Measurements from ENCODE around the gene MAD1L1.
A peak's percentile ranks its signal among the peaks of the same experiment; 100 is the strongest.

Gene MAD1L1

GRCh38 chr7:2084331-2084730 is 148.4 kb downstream of the MAD1L1 start:
- no peak for ATAC-seq
- TF ChIP-seq ZC3H10 (CRISPR knock-in tag; IDR thresholded peaks at IDR 0.05), result no peak
- no peak for TF ChIP-seq RARB (CRISPR knock-in tag; IDR thresholded peaks at IDR 0.05)
- TF ChIP-seq OSR1 (CRISPR knock-in tag; IDR thresholded peaks at IDR 0.05), result no peak
- no peak for TF ChIP-seq PATZ1 (CRISPR knock-in tag; IDR thresholded peaks at IDR 0.05; ENCODE audit: borderline replicate concordance)
- no peak for TF ChIP-seq TCF4 (CRISPR knock-in tag; IDR thresholded peaks at IDR 0.05; ENCODE audit: borderline replicate concordance)
- TF ChIP-seq GLIS3 (CRISPR knock-in tag; IDR thresholded peaks at IDR 0.05), result no peak
- TF ChIP-seq SNAI2 (CRISPR knock-in tag; IDR thresholded peaks at IDR 0.05), result no peak
- TF ChIP-seq ZFP3 (CRISPR knock-in tag; IDR thresholded peaks at IDR 0.05), result no peak
- no peak for TF ChIP-seq CSDC2 (CRISPR knock-in tag; IDR thresholded peaks at IDR 0.05)
- TF ChIP-seq ZNF70 (CRISPR knock-in tag; IDR thresholded peaks at IDR 0.05), result no peak
- TF ChIP-seq TSHZ2 (CRISPR knock-in tag; IDR thresholded peaks at IDR 0.05), result no peak
- TF ChIP-seq ISL1 (CRISPR knock-in tag; IDR thresholded peaks at IDR 0.05), result no peak
- no peak for TF ChIP-seq ARNTL (CRISPR knock-in tag; IDR thresholded peaks at IDR 0.05; ENCODE audit: borderline replicate concordance, low read depth)
- no peak for TF ChIP-seq CREB5 (CRISPR knock-in tag; IDR thresholded peaks at IDR 0.05; ENCODE audit: low read depth)
- no peak for TF ChIP-seq ZNF565 (CRISPR knock-in tag; conservative IDR thresholded peaks at IDR 0.05; ENCODE audit: low read depth)
- TF ChIP-seq ZFP30 (CRISPR knock-in tag; IDR thresholded peaks at IDR 0.05), result no peak
- TF ChIP-seq ESRRG (CRISPR knock-in tag; IDR thresholded peaks at IDR 0.05), result no peak
- TF ChIP-seq ZNF8 (CRISPR knock-in tag; IDR thresholded peaks at IDR 0.05), result no peak
- TF ChIP-seq POU6F1 (CRISPR knock-in tag; IDR thresholded peaks at IDR 0.05; ENCODE audit: borderline replicate concordance, low read depth), result no peak

GRCh38 chr7:2083362-2083761 is 149.4 kb downstream of the MAD1L1 start:
- ATAC-seq, result no peak
- TF ChIP-seq PPARA (CRISPR knock-in tag; IDR thresholded peaks at IDR 0.05; ENCODE audit: borderline replicate concordance), result no peak
- no peak for TF ChIP-seq ZFP30 (CRISPR knock-in tag; IDR thresholded peaks at IDR 0.05)
- TF ChIP-seq TCF4 (CRISPR knock-in tag; IDR thresholded peaks at IDR 0.05; ENCODE audit: borderline replicate concordance), result no peak
- TF ChIP-seq PATZ1 (CRISPR knock-in tag; IDR thresholded peaks at IDR 0.05; ENCODE audit: borderline replicate concordance), result no peak
- no peak for TF ChIP-seq ESRRG (CRISPR knock-in tag; IDR thresholded peaks at IDR 0.05)

- peak; percentile 98 for ATAC-seq
Observed at GRCh38 chr7:2082139-2082998, 150.4 kb downstream of the MAD1L1 start.

More at GRCh38 chr7:2082139-2082998, 150.4 kb downstream of the MAD1L1 start:
- TF ChIP-seq ZC3H10 (CRISPR knock-in tag; IDR thresholded peaks at IDR 0.05), result no peak
- TF ChIP-seq ZFP30 (CRISPR knock-in tag; IDR thresholded peaks at IDR 0.05), result peak; percentile 16; the same call in 1 of the 2 replicates
- TF ChIP-seq ZNF70 (CRISPR knock-in tag; IDR thresholded peaks at IDR 0.05), result 0 out of 2 replicates have a peak, but pooled peaks have one; percentile 28
- TF ChIP-seq ZNF8 (CRISPR knock-in tag; IDR thresholded peaks at IDR 0.05), result peak; percentile 21
- TF ChIP-seq TCF4 (CRISPR knock-in tag; IDR thresholded peaks at IDR 0.05; ENCODE audit: borderline replicate concordance), result peak; percentile 58; the same call in 1 of the 2 replicates
- peak; percentile 77; the same call in 1 of the 2 replicates for TF ChIP-seq ZFP3 (CRISPR knock-in tag; IDR thresholded peaks at IDR 0.05)

Data from SK-N-SH treated with all-trans-retinoic acid at 6 μM for 48 hours (cell line).